ENCODE data around the gene PERP.

DNA sequence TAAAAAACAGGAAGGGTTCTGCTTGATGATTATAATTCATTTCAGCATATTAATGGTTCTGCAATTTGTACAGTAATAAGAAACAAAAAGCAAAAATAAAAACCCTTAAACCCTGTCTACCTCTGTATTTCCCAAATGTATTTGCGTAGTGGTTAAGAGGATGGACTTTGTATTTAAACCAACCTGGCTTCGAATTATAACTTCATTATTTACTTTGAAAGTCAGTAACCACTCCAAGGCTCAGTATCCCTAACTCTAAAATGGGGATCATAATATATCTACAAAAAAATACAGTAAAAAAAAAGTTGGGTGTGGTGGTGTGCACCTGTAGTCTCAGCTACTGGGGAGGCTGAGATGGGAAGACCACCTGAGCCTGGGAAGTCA lies 21.4 kb downstream of the PERP start:
- TF ChIP-seq POLR2AphosphoS5 (IDR thresholded peaks at IDR 0.05; ENCODE audit: insufficient read depth in 1 of 2, low read depth in 1 of 2) (no peak), POLR2A (IDR thresholded peaks at IDR 0.05) (no peak)

All from vagina (tissue), 2 donors.